OCI-LY7 (cell line): ENCODE data around the gene ATP2B3. TPM values are rescaled to one million over a fixed set of nuclear protein-coding genes. Genes with fewer than 3 reads are reported as not detected.

Source experiments
- BruUV-seq: library from RNA; stranded (reverse); fragments of 400-500 nt; replicated peaks from 2 replicates; lab custom pipeline; 2021; lab: Mats Ljungman, UMichigan
- CTCF ChIA-PET: fragments of 300-600 bp; sonication (Branson Sonifier 250); formaldehyde crosslinking; loops from one replicate; lab custom pipeline; 2022; ENCODE audit warnings: antibody characterized with exemption; ENCODE audit not compliant: unreplicated experiment; lab: Charles Lee
- POLR2A ChIA-PET: fragments of 300-600 bp; sonication (Branson Sonifier 250); formaldehyde crosslinking; loops from one replicate; lab custom pipeline; 2022; ENCODE audit warnings: antibody characterized with exemption; lab: Charles Lee
- DNase-seq: peaks from one replicate; pipeline ENCODE4 v3.0.0-alpha.2; 2015; ENCODE audit warnings: low spot score
- H2AFZ ChIP-seq: fragments of 200-600 bp; sonication (generic), shearing (Covaris generic); 2 replicates; pipeline ENCODE4 v1.6.1; 2014; ENCODE audit warnings: mild to moderate bottlenecking, antibody characterized with exemption, low read length, moderate library complexity
- H3K27ac ChIP-seq: fragments of 200-600 bp; sonication (generic); 2 replicates; pipeline ENCODE4 v1.5.1; 2014; ENCODE audit warnings: mixed run types, low read depth, mild to moderate bottlenecking, moderate library complexity, low read length, inconsistent platforms; ENCODE audit not compliant: poor library complexity, severe bottlenecking
- H3K36me3 ChIP-seq: fragments of 200-600 bp; sonication (generic); 2 replicates; pipeline ENCODE4 v1.6.1; 2014; ENCODE audit warnings: mild to moderate bottlenecking, antibody characterized with exemption, low read length, moderate library complexity, mixed read lengths; ENCODE audit not compliant: insufficient read depth
- H3K4me1 ChIP-seq: fragments of 200-600 bp; sonication (generic); 2 replicates; pipeline ENCODE4 v1.5.1; 2014; ENCODE audit warnings: mild to moderate bottlenecking, low read length; ENCODE audit not compliant: insufficient read depth, poor library complexity, severe bottlenecking
- H3K4me2 ChIP-seq: fragments of 200-600 bp; sonication (generic); 2 replicates; pipeline ENCODE4 v1.6.1; 2014; ENCODE audit warnings: mild to moderate bottlenecking, low read length
- H3K4me3 ChIP-seq: fragments of 200-600 bp; sonication (generic); 2 replicates; pipeline ENCODE4 v1.5.1; 2014; ENCODE audit warnings: mild to moderate bottlenecking, low read depth, low read length; ENCODE audit not compliant: poor library complexity, severe bottlenecking
- H3K79me2 ChIP-seq: fragments of 200-600 bp; sonication (generic); 2 replicates; pipeline ENCODE4 v1.6.1; 2016; ENCODE audit warnings: low read depth, mild to moderate bottlenecking, low read length, moderate library complexity, mixed read lengths; ENCODE audit not compliant: insufficient read depth
- H3K9me2 ChIP-seq: fragments of 200-600 bp; sonication (generic); 2 replicates; pipeline ENCODE4 v1.6.1; 2016; ENCODE audit warnings: mild to moderate bottlenecking, low read length, mixed read lengths; ENCODE audit not compliant: insufficient read depth
- H3K9me3 ChIP-seq: fragments of 200-600 bp; sonication (generic); 2 replicates; pipeline ENCODE4 v1.6.1; 2014; ENCODE audit warnings: mild to moderate bottlenecking, mixed run types, low read length, mixed read lengths
- H4K20me1 ChIP-seq: fragments of 200-600 bp; sonication (generic); 2 replicates; pipeline ENCODE4 v1.6.1; 2014; ENCODE audit warnings: mild to moderate bottlenecking, antibody characterized with exemption, low read length, moderate library complexity, mixed read lengths; ENCODE audit not compliant: insufficient read depth
- EZH2phosphoT487 ChIP-seq: fragments of 200-600 bp; sonication (generic); IDR thresholded peaks from 2 replicates; pipeline ENCODE4 v1.6.1; 2018; ENCODE audit warnings: low read depth, borderline replicate concordance, mild to moderate bottlenecking, mixed run types, antibody characterized with exemption, low read length, moderate library complexity, mixed read lengths
- intact Hi-C: fragments of 100-400 bp; cut with micrococcal nuclease; formaldehyde crosslinking; loops from one replicate; pipeline ENCODE4 v1.10.0; 2022; ENCODE audit not compliant: unreplicated experiment
- total RNA-seq, 2 experiments: library from RNA; depleted of rRNA in 1 of 2; stranded (reverse); fragments of >200 nt in 1 of 2; shearing (Covaris generic) in 1 of 2; gene quantifications; 2 replicates each; pipeline ENCODE4 v1.2.3, GENCODE V29; 2014 to 2022
- TF ChIP-seq, protein P1 (sequence below): fragments of 200-600 bp; sonication (generic); conservative IDR thresholded peaks from 2 replicates; pipeline ENCODE4 v1.5.1; 2014; ENCODE audit warnings: mild to moderate bottlenecking, antibody characterized with exemption, low read length, moderate library complexity, mixed read lengths

Gene ATP2B3
- total RNA-seq, 2 experiments from 2014 or later = not detected

DNA sequence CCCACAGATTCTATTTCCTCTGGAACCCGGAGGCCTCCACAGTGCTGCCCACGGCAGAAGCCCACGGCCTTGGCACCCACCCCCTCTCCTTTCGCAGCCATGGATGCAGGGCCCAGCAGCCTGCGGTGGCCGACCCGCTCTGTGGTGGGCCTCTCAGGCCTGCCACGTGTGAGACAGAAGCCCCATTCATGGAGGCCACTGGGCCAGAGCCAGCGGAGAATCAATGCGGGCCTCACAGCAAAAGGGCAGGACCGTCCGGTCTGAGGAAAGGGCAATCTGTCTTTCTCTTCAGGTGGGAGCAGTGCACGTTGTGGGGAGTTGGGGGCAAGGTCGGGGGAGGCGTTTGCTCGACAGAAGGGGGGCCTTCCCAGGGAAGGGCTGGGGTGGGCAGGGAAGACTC, 38.7 kb upstream of the ATP2B3 start:
- Histone ChIP-seq H3K27ac (no peak overlapping the region), H4K20me1 (no peaks in the 10 kb centered on the region), H3K4me2 (no peak overlapping the region), H3K9me3 (no peaks in the 10 kb centered on the region), H3K4me3 (no peak overlapping the region), H3K79me2 (no peaks in the 10 kb centered on the region), H3K4me1 (no peaks in the 10 kb centered on the region), H2AFZ (no peak overlapping the region), H3K9me2 (no peaks in the 10 kb centered on the region), H3K36me3 (no peaks in the 10 kb centered on the region)
- ChIA-PET CTCF (no interaction called here), POLR2A (no interaction called here)
- no TSS peak for BruUV-seq
- no peak for DNase-seq
- intact Hi-C loops = no loop called here
- TF ChIP-seq EZH2phosphoT487 = no peak

DNA sequence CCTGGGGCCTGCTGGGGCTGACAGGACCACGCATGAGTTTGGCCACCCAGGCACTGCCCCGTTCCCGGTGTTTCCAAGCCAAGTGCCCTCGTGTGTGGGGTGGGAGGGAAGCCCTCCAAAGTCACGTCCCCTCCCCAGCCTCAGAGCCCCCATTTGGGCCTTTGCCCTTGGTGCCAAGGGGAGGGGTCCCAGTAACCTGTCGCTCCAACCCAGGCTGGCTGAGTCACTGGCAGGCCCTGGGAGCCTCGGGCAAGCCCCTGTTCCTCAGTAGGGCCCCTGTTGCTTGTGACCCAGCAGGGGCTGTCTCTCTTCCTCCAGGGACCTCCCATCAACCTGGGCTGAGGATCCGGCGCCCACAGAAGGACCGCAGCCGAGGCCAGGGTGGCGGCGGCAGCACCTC, 36.4 kb upstream of the ATP2B3 start:
- DNase-seq = no peak
- intact Hi-C loops = no loop called here
- Histone ChIP-seq H3K4me3 (no peak overlapping the region), H4K20me1 (no peaks in the 10 kb centered on the region), H3K79me2 (no peaks in the 10 kb centered on the region), H3K4me2 (no peak overlapping the region), H3K36me3 (no peaks in the 10 kb centered on the region), H3K27ac (no peak overlapping the region), H3K9me2 (no peaks in the 10 kb centered on the region), H3K4me1 (no peaks in the 10 kb centered on the region), H3K9me3 (no peaks in the 10 kb centered on the region), H2AFZ (no peak overlapping the region)
- no peak for TF ChIP-seq EZH2phosphoT487
- TF ChIP-seq, protein P1, sequence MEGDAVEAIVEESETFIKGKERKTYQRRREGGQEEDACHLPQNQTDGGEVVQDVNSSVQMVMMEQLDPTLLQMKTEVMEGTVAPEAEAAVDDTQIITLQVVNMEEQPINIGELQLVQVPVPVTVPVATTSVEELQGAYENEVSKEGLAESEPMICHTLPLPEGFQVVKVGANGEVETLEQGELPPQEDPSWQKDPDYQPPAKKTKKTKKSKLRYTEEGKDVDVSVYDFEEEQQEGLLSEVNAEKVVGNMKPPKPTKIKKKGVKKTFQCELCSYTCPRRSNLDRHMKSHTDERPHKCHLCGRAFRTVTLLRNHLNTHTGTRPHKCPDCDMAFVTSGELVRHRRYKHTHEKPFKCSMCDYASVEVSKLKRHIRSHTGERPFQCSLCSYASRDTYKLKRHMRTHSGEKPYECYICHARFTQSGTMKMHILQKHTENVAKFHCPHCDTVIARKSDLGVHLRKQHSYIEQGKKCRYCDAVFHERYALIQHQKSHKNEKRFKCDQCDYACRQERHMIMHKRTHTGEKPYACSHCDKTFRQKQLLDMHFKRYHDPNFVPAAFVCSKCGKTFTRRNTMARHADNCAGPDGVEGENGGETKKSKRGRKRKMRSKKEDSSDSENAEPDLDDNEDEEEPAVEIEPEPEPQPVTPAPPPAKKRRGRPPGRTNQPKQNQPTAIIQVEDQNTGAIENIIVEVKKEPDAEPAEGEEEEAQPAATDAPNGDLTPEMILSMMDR = no peak
- ChIA-PET POLR2A (no interaction called here), CTCF (no interaction called here)
- BruUV-seq = no TSS peak

DNA sequence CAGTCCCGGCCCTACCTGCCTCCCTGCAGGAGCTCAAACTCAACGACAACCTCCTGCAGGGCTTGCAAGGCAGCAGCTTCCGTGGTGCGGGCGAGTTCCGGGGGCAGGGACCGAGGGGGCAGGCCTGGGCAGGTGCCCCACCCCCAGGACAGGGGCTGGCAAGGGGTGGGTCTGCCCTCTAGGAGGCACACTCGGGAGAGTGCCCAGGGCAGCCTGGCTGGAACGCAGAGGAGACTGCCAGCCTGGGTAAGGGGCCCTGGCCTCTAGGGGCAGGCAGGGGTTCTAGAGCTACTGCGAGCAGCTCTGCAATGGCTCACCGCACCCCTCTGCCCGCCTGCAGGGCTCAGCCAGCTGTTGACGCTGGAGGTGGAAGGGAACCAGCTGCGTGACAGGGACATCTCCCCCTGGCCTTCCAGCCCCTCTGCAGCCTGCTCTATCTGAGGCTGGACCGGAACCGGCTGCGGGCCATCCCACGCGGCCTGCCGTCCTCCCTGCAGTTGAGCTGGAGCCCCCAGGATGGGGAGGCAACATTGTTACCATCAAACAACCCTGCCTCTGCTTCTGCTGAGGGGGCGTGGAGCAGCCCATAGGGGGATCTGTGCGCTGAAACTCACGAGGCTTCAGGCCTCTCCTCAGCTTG, 34.9 kb upstream of the ATP2B3 start:
- Histone ChIP-seq H3K79me2 (no peaks in the 10 kb centered on the region), H3K4me3 (no peak overlapping the region), H4K20me1 (no peaks in the 10 kb centered on the region), H3K9me3 (no peaks in the 10 kb centered on the region), H3K4me1 (no peaks in the 10 kb centered on the region), H3K4me2 (no peak overlapping the region), H3K9me2 (no peaks in the 10 kb centered on the region), H3K36me3 (no peaks in the 10 kb centered on the region), H3K27ac (no peak overlapping the region), H2AFZ (no peak overlapping the region)
- ChIA-PET CTCF (no interaction called here), POLR2A (no interaction called here)
- intact Hi-C loops = no loop called here
- BruUV-seq = no TSS peak
- TF ChIP-seq EZH2phosphoT487 = no peak
- TF ChIP-seq, protein P1 = no peak
- DNase-seq = no peak
